ENCODE results near the gene PTGIS.
A peak's percentile ranks its signal among the peaks of the same experiment; 100 is the strongest.

Gene PTGIS

GRCh38 chr20:49560186-49560585 lies 7.8 kb downstream of the PTGIS start:
- no peak overlapping the region for H2BK120ac ChIP-seq (ENCODE audit: low read depth, low read length)
- peaks cover 5% of the 10 kb centered on the region for H3K4me1 ChIP-seq (ENCODE audit: control insufficient read depth, low read depth, low read length)
- H2BK5ac ChIP-seq (ENCODE audit: low read length): no peak overlapping the region
- DNase-seq: no peak
- no peak overlapping the region for H3K4me3 ChIP-seq (ENCODE audit: low read length)
- H3K36me3 ChIP-seq (ENCODE audit: control insufficient read depth, insufficient read depth, low read length): no peaks in the 10 kb centered on the region
- no CpG with 5 or more reads among the region's 7 CpGs for WGBS (ENCODE audit: extremely low coverage, insufficient coverage, low lambda C conversion rate)
- no peak overlapping the region for H4K5ac ChIP-seq (ENCODE audit: low read length)
- no peak overlapping the region for H3K56ac ChIP-seq (ENCODE audit: low read length)
- no peaks in the 10 kb centered on the region for H3K27me3 ChIP-seq (ENCODE audit: insufficient read depth, low read length, poor library complexity)
- no peak overlapping the region for H3K4ac ChIP-seq (ENCODE audit: low read depth, low read length)
- no peak overlapping the region for H3K18ac ChIP-seq (ENCODE audit: low read length)
- H3K79me1 ChIP-seq (ENCODE audit: low read length): peaks cover 7% of the 10 kb centered on the region
- no peak overlapping the region for H2AK5ac ChIP-seq (ENCODE audit: low read length)
- no peak overlapping the region for H3K4me2 ChIP-seq (ENCODE audit: low read length)
- no peak overlapping the region for H4K8ac ChIP-seq (ENCODE audit: low read depth, low read length)
- no peak overlapping the region for H3K27ac ChIP-seq (ENCODE audit: low read depth, low read length)
- no peak overlapping the region for H3K9ac ChIP-seq (ENCODE audit: low read length)
- no peak overlapping the region for H3K23ac ChIP-seq (ENCODE audit: low read length)
- H3K79me2 ChIP-seq (ENCODE audit: control insufficient read depth, insufficient read depth, low read length): peaks cover 2% of the 10 kb centered on the region
- no peak overlapping the region for H2BK15ac ChIP-seq (replicated peaks; ENCODE audit: low read depth)

GRCh38 chr20:49559411-49560081 lies 8.4 kb downstream of the PTGIS start:
- Histone ChIP-seq H3K9ac (ENCODE audit: low read length) (no peak overlapping the region), H2BK120ac (ENCODE audit: low read depth, low read length) (no peak overlapping the region), H2AK5ac (ENCODE audit: low read length) (no peak overlapping the region), H3K4me3 (ENCODE audit: low read length) (no peak overlapping the region), H3K27ac (ENCODE audit: low read depth, low read length) (no peak overlapping the region), H2BK15ac (replicated peaks; ENCODE audit: low read depth) (no peak overlapping the region), H3K4me1 (ENCODE audit: control insufficient read depth, low read depth, low read length) (peaks cover 5% of the 10 kb centered on the region), H3K36me3 (ENCODE audit: control insufficient read depth, insufficient read depth, low read length) (no peaks in the 10 kb centered on the region), H4K5ac (ENCODE audit: low read length) (no peak overlapping the region), H3K18ac (ENCODE audit: low read length) (peak overlapping the region; percentile 40), H3K23ac (ENCODE audit: low read length) (no peak overlapping the region), H3K79me2 (ENCODE audit: control insufficient read depth, insufficient read depth, low read length) (peaks cover 2% of the 10 kb centered on the region), H3K79me1 (ENCODE audit: low read length) (peaks cover 7% of the 10 kb centered on the region), H3K4ac (ENCODE audit: low read depth, low read length) (no peak overlapping the region), H4K8ac (ENCODE audit: low read depth, low read length) (no peak overlapping the region), H3K56ac (ENCODE audit: low read length) (no peak overlapping the region), H3K4me2 (ENCODE audit: low read length) (no peak overlapping the region), H3K27me3 (ENCODE audit: insufficient read depth, low read length, poor library complexity) (no peaks in the 10 kb centered on the region), H2BK5ac (ENCODE audit: low read length) (no peak overlapping the region)
- no peak for DNase-seq
- no CpG with 5 or more reads among the region's 19 CpGs for WGBS (ENCODE audit: extremely low coverage, insufficient coverage, low lambda C conversion rate)

GRCh38 chr20:49558826-49559225 lies 9.1 kb downstream of the PTGIS start:
- H2BK5ac ChIP-seq (ENCODE audit: low read length): no peak overlapping the region
- no peak overlapping the region for H3K4ac ChIP-seq (ENCODE audit: low read depth, low read length)
- H3K79me1 ChIP-seq (ENCODE audit: low read length): peaks cover 7% of the 10 kb centered on the region
- no peak overlapping the region for H3K56ac ChIP-seq (ENCODE audit: low read length)
- H2BK120ac ChIP-seq (ENCODE audit: low read depth, low read length): no peak overlapping the region
- no peak overlapping the region for H3K27ac ChIP-seq (ENCODE audit: low read depth, low read length)
- peak; percentile 85 for DNase-seq
- no peak overlapping the region for H2AK5ac ChIP-seq (ENCODE audit: low read length)
- no peak overlapping the region for H2BK15ac ChIP-seq (replicated peaks; ENCODE audit: low read depth)
- H3K79me2 ChIP-seq (ENCODE audit: control insufficient read depth, insufficient read depth, low read length): peaks cover 2% of the 10 kb centered on the region
- H3K4me1 ChIP-seq (ENCODE audit: control insufficient read depth, low read depth, low read length): peaks cover 5% of the 10 kb centered on the region
- H3K4me3 ChIP-seq (ENCODE audit: low read length): no peak overlapping the region
- H4K8ac ChIP-seq (ENCODE audit: low read depth, low read length): no peak overlapping the region
- no peaks in the 10 kb centered on the region for H3K36me3 ChIP-seq (ENCODE audit: control insufficient read depth, insufficient read depth, low read length)
- no peak overlapping the region for H3K23ac ChIP-seq (ENCODE audit: low read length)
- H3K9ac ChIP-seq (ENCODE audit: low read length): no peak overlapping the region
- H3K18ac ChIP-seq (ENCODE audit: low read length): no peak overlapping the region
- no peaks in the 10 kb centered on the region for H3K27me3 ChIP-seq (ENCODE audit: insufficient read depth, low read length, poor library complexity)
- WGBS (ENCODE audit: extremely low coverage, insufficient coverage, low lambda C conversion rate): no CpG with 5 or more reads among the region's 8 CpGs
- no peak overlapping the region for H3K4me2 ChIP-seq (ENCODE audit: low read length)
- no peak overlapping the region for H4K5ac ChIP-seq (ENCODE audit: low read length)

GRCh38 chr20:49557449-49557848 lies 10.5 kb downstream of the PTGIS start:
- no peak overlapping the region for H3K9ac ChIP-seq (ENCODE audit: low read length)
- peak overlapping the region; percentile 64 for H3K4ac ChIP-seq (ENCODE audit: low read depth, low read length)
- no peak overlapping the region for H2AK5ac ChIP-seq (ENCODE audit: low read length)
- H3K27ac ChIP-seq (ENCODE audit: low read depth, low read length): no peak overlapping the region
- H3K23ac ChIP-seq (ENCODE audit: low read length): no peak overlapping the region
- no peak overlapping the region for H3K4me3 ChIP-seq (ENCODE audit: low read length)
- H3K79me2 ChIP-seq (ENCODE audit: control insufficient read depth, insufficient read depth, low read length): peaks cover 2% of the 10 kb centered on the region
- H2BK15ac ChIP-seq (replicated peaks; ENCODE audit: low read depth): no peak overlapping the region
- no peak for DNase-seq
- H3K4me1 ChIP-seq (ENCODE audit: control insufficient read depth, low read depth, low read length): peaks cover 5% of the 10 kb centered on the region
- H3K56ac ChIP-seq (ENCODE audit: low read length): peak overlapping the region; percentile 30
- no CpG with 5 or more reads among the region's 5 CpGs for WGBS (ENCODE audit: extremely low coverage, insufficient coverage, low lambda C conversion rate)
- H3K27me3 ChIP-seq (ENCODE audit: insufficient read depth, low read length, poor library complexity): no peaks in the 10 kb centered on the region
- no peak overlapping the region for H4K8ac ChIP-seq (ENCODE audit: low read depth, low read length)
- no peak overlapping the region for H4K5ac ChIP-seq (ENCODE audit: low read length)
- H3K4me2 ChIP-seq (ENCODE audit: low read length): no peak overlapping the region
- no peak overlapping the region for H2BK120ac ChIP-seq (ENCODE audit: low read depth, low read length)
- H2BK5ac ChIP-seq (ENCODE audit: low read length): no peak overlapping the region
- H3K18ac ChIP-seq (ENCODE audit: low read length): no peak overlapping the region
- no peaks in the 10 kb centered on the region for H3K36me3 ChIP-seq (ENCODE audit: control insufficient read depth, insufficient read depth, low read length)
- peaks cover 7% of the 10 kb centered on the region for H3K79me1 ChIP-seq (ENCODE audit: low read length)

- Histone ChIP-seq H3K4me1 (ENCODE audit: control insufficient read depth, low read depth, low read length) (peaks cover 1% of the 10 kb centered on the region), H3K23ac (ENCODE audit: low read length) (no peak overlapping the region), H3K4me2 (ENCODE audit: low read length) (no peak overlapping the region), H3K9ac (ENCODE audit: low read length) (no peak overlapping the region), H3K4me3 (ENCODE audit: low read length) (no peak overlapping the region), H4K5ac (ENCODE audit: low read length) (no peak overlapping the region), H3K79me2 (ENCODE audit: control insufficient read depth, insufficient read depth, low read length) (peaks cover 2% of the 10 kb centered on the region), H3K27me3 (ENCODE audit: insufficient read depth, low read length, poor library complexity) (no peaks in the 10 kb centered on the region), H3K79me1 (ENCODE audit: low read length) (peaks cover 5% of the 10 kb centered on the region), H3K27ac (ENCODE audit: low read depth, low read length) (no peak overlapping the region), H3K56ac (ENCODE audit: low read length) (no peak overlapping the region), H2BK120ac (ENCODE audit: low read depth, low read length) (no peak overlapping the region), H2BK15ac (replicated peaks; ENCODE audit: low read depth) (no peak overlapping the region), H2AK5ac (ENCODE audit: low read length) (no peak overlapping the region), H4K8ac (ENCODE audit: low read depth, low read length) (no peak overlapping the region), H2BK5ac (ENCODE audit: low read length) (no peak overlapping the region), H3K36me3 (ENCODE audit: control insufficient read depth, insufficient read depth, low read length) (no peaks in the 10 kb centered on the region), H3K4ac (ENCODE audit: low read depth, low read length) (no peak overlapping the region), H3K18ac (ENCODE audit: low read length) (no peak overlapping the region)
- DNase-seq: no peak
Observed at GRCh38 chr20:49556621-49557020, 11.3 kb downstream of the PTGIS start.

Measured in mesendoderm (in vitro differentiated cells).